Measurements from ENCODE around the gene PEPD.

The PEPD gene

DNA sequence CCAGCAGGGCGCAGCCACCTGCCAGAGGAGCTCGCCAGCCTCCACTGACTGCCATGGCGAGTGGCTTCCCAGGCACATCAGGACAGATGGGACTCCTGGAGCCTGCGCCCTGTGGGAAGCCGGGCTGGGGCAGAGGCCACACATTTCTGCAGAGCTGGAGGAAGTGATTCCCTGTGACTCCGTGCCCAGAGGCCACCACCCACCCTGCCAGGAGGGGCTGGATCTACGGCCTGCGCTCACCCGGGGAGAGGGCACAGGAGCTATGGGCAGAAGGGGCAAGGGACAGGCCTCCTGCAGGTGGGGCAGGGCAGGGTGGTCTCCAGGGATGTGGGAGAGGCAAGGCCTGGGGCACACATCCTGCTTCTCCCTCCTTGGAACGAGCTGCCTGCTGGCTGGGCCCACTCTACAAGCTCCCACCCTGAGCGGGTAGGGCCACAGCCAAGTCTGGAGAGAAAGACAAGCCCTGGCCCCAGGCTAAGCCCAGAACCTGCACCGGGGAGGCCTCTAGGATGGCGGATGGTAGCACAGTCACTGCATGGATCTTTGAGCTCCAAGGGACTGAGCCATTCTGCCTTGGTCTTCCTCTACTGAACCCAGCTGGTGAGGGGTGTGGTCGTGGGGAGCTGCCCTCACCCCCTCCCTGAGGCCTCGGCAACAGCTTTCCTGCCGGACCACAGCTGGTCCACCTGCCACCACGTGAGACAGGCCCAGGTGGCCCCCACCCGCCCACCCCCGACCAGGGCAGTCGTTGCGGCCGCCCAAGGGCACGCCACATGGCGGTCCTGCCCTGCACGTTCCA, 107.5 kb downstream of the PEPD start:
- H3K27ac ChIP-seq: no peak overlapping the region
- no peak for DNase-seq (ENCODE audit: low read depth, low spot score)

DNA sequence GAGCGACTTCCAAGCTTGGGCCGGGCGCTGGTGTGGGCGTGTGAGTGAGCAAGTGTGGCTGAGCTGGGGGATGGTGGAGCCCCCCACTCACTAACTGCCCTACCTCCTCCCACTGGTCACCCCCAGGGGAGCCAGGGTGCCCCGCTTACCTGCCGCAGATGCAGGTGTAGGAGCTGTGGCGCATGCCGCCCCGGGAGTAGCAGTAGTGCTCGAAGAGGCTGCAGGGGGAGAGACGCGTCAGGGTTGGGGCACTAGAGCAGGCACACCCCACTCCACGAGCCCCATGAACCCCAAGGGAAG, 108.2 kb downstream of the PEPD start:
- no peak overlapping the region for H3K27ac ChIP-seq
- no peak for DNase-seq (ENCODE audit: low read depth, low spot score)

GRCh38 chr19:33412601-33413425, 108.8 kb downstream of the PEPD start:
- no peak overlapping the region for H3K27ac ChIP-seq
- DNase-seq (ENCODE audit: low read depth, low spot score): no peak

GRCh38 chr19:33411621-33412180, 109.9 kb downstream of the PEPD start:
- DNase-seq (ENCODE audit: low read depth, low spot score): no peak
- H3K27ac ChIP-seq: no peak overlapping the region

GRCh38 chr19:33410915-33411401, 110.6 kb downstream of the PEPD start:
- H3K27ac ChIP-seq: no peak overlapping the region
- DNase-seq (ENCODE audit: low read depth, low spot score): no peak

DNA sequence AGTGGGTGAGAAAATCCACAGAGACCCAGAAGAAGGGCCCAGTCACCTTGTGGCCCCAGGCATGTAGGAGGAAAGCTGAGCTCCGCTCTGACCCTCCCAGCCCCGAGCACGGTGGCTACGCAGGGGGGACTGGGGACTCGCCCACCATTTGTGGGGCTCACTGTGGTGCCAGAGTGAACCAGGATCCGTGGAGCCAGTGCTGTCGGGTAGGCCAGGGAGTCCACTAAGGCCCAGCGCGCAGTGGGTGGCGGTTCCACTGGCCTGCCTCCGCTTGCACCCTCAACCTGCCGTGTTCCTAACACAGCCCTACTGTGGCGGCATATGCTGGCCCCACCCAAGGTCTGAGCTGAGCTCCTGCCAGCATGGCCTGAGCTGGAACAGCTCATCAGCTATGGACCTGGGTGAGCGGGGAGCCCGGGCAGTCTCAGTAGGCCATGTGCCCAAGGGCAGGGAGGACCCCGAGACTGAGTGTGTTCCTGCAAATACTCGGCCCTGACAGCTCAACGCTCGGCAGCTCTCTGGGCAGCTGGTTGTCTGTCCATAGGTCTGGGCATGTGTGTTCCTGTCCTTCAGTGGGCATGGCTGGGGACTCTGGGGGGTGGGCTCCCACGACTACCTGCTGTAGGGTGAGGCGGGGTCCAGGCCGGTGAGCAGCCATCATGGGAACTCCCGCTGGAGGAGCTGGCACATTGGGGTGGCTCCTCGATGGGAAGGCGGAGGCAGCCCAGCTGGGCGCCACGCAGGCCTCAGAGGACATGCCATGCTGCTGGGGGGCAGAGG, 111.5 kb downstream of the PEPD start:
- H3K27ac ChIP-seq: no peak overlapping the region

DNA sequence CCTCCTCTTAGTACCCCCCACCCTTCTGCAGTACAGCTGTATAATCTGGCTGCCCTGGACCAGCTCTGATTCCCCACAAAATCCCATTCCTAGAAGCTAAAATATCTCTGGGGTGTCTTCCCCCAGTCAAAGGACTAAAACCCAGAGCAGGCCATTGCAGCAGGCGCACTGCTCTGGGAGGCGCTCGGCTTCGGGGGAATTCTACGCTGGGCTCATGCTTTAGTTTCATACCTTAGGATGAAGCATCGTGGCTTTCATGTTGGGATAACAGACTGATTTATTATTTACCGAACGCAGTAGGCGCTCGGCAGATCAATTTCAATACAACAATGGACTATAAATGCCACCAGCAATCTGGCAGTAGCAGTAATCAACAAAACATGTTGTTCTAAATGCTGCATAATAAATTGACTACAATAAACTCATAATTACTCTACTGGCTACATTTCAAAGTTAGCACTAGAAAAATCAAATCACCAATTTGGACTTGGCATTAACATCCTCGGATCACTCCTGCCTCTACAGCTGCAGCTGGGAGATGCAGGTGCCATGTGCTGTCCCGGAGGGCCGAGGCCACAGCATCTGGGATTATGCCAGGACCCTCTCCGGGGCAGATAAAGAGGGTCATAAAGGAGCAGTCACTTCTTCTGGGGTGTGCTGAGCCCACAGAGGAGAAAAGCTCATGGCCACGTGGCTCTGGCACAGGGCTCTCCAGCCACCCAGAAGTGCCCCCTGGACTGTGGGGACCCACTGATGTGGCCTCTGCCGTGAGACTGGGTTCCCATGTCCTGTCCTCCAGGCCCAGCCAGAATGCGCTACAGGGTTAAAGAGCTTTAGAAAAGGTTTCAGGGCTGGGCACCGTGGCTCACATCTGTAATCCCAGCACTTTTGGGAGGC, 112.8 kb downstream of the PEPD start:
- H3K27ac ChIP-seq: no peak overlapping the region
- DNase-seq (ENCODE audit: low read depth, low spot score): no peak

More for the DNA sequence above, 111.5 kb downstream of the PEPD start:
- DNase-seq (ENCODE audit: low read depth, low spot score): no peak

DNA sequence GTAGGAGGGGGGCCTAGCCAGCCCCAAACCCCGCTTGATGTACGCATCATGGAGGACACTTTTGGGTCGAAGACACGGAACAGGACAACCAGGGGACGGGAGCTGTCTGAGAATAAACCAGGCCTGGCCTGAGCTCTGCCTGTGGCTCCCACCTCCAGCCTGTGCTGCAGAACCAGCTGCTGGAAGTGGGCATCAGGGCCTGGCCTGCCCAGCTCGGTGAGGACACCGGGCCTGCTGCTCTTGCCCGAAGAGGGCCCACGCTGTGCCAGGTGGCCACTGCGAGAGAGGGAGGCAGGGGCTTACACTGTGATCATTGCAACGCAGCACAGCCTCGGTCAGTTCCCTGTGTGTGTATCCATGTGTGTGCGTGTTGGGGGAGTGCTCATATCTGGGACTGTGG, 113.5 kb downstream of the PEPD start:
- H3K27ac ChIP-seq: no peak overlapping the region
- no peak for DNase-seq (ENCODE audit: low read depth, low spot score)

- no peak overlapping the region for H3K27ac ChIP-seq
- no peak for DNase-seq (ENCODE audit: low read depth, low spot score)
These were observed 113.9 kb downstream of the PEPD start for GRCh38 chr19:33407716-33408115.

- H3K27ac ChIP-seq: no peak overlapping the region
- no peak for DNase-seq (ENCODE audit: low read depth, low spot score)
These were observed 114.4 kb downstream of the PEPD start for GRCh38 chr19:33407140-33407551.

DNA sequence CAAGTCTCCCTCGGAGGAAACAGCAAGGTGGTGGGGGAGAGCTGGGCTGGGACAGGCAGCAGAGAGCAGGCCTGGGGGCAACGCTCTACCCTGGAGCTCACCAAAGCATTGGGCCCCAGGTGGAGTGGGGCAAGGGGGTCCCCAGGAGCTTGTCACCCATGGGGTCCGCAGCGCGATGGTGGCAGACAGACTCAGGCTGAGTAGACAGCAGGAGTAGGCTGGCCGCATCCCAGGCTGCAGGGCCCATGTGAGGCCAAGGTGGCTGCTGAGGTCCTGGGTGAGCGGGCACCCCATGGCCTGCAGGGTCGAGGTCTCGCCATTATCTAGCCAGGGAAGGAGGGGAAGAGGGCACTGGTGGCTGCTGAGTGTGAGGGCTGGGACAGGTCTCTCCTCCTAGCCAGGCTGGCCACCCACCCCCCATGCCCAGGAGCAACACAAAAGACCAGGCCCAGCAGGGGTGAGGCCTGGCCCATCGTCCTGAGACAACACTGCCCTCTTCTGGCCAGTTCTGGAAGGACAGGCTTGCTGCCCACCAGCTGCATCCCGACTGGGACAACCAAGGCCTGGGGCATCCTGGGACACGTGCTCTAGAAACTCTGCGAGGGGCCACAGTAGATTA, 115.0 kb downstream of the PEPD start:
- no peak overlapping the region for H3K27ac ChIP-seq
- DNase-seq (ENCODE audit: low read depth, low spot score): no peak

DNA sequence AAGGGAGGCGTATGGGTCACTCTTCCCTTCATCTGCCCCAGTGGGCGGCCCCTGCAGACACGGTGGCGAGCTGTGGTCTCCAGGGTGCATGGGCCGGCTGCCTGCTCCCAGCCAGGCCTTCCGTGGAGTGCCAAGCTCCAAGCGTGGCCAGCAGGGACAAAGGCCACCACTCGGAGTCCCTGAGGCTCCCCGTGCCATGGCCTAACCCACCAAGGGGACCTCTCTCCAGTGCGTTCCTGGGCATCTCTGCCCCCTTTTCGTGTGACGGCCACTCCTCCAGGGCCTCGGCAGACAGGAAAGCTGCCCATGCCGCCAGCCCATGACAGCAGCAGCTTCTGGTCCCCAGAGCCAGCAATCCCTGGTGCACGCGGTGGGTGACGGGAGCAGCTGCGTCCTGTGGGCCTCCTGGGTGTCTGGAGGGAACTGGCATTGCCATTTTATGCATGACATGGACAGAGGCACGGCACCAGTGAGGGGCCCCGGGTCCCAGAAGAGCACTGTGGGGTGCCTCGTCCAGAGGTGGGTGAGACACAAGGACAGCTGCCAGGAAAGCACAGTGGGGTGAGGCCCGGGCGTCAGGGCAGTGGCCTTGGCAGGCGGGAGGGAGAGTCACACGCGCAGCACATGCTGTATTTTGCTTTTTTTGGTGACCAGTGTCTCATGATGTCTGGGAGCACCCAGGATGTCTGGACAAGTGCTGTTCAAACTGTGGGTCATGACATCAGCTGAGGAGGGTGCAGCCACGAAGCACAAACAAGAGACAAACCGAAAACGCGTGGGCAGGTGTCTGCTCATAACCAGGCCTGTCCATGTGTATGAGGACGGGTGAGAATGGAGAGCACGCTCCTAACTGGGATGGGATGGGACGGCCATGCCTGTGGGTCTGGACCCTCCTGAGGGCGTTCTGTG, 115.8 kb downstream of the PEPD start:
- DNase-seq (ENCODE audit: low read depth, low spot score): no peak

DNA sequence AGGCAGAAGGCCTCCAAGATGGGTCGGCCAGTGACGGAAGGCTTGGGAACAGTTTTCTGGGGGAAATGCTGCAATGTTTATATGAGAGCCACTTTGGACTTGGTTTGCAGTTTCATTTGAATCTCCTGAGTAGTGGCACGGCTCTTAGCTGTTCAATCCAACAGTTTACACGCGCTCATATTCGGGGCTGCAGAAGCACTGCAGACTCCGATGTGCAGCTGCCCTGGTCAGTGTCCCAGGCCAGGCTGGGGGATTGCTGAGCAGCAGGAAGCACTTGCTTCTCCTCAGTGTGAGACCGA, 116.4 kb downstream of the PEPD start:
- DNase-seq (ENCODE audit: low read depth, low spot score): no peak
- H3K27ac ChIP-seq: no peak overlapping the region

More for the DNA sequence above, 115.8 kb downstream of the PEPD start:
- H3K27ac ChIP-seq: no peak overlapping the region

DNA sequence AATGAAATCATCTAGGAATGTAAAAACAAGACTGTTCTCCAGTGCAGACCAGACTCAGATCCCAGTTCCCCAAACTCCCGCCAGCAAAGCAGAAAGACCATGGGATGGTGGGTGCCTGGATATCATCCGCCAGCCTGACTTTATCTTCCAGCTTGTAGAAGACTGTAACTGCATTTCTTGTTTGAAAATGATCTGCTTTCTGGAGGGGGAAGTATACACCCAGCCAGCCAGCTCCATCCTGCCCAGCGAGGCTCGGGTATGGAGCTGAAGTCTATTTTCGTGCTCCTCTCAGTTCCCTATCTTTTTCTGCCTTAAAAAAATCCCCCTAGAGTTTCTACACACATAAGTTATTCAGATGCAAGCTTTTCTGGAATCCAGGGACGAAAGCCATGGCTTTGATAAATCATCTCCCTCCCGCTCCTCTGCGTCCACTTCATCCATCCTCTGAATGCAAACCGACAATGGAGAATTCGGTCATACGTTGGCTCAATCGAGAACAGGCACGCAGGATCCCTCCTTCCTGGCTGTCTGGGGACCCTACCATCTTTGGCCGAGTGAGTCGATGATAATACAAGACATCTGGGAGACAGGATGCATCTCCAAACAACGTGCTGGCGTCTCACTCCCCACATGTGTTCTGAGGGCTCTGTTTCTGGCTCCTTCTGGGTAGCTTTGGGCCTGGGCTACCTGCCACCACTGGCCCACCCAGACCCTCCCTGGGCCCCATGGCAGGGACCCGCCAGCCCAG, 116.9 kb downstream of the PEPD start:
- H3K27ac ChIP-seq: no peak overlapping the region
- DNase-seq (ENCODE audit: low read depth, low spot score): no peak

DNA sequence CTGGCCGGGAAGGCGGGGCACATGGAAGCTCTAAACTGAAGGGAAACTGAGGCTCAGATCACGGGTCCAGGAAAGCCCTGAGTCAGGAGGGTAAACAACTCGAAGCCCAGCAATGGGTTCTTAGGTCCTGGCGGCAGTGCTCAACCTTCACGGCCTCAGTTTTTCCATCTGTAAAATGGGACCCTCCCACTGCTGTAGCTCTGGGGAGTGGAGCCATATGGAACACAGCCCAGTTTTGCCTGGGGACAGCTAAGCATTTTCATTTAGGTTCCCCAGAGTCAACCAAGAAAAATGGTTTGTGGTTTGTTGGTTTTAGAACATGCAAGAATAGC, 117.7 kb downstream of the PEPD start:
- H3K27ac ChIP-seq: no peak overlapping the region
- no peak for DNase-seq (ENCODE audit: low read depth, low spot score)

- no peak overlapping the region for H3K27ac ChIP-seq
- DNase-seq (ENCODE audit: low read depth, low spot score): no peak
These were observed 118.2 kb downstream of the PEPD start for GRCh38 chr19:33403221-33403972.
